ENCODE results near the gene SCRT2.

- no peak for TF ChIP-seq POLR2A (IDR thresholded peaks at IDR 0.05)
- no peak for TF ChIP-seq CTCF (IDR thresholded peaks at IDR 0.05)
Measured at GRCh38 chr20:689947-690346, 14.3 kb upstream of the SCRT2 start.
